ENCODE results near the gene AMELX.

Gene AMELX

GRCh38 chrX:11309220-11309619 is 16.0 kb downstream of the AMELX start:
- DNase-seq (ENCODE audit: low read depth, low spot score) = no peak

- no peak for DNase-seq (ENCODE audit: low read depth, low spot score)
These were observed 18.5 kb downstream of the AMELX start for GRCh38 chrX:11311706-11312105.

GRCh38 chrX:11319806-11320520 is 26.8 kb downstream of the AMELX start:
- no peak for DNase-seq (ENCODE audit: low read depth, low spot score)

- no peak for DNase-seq (ENCODE audit: low read depth, low spot score)
These were observed 28.8 kb downstream of the AMELX start for GRCh38 chrX:11321986-11322385.

- no peak for DNase-seq (ENCODE audit: low read depth, low spot score)
These were observed 34.9 kb downstream of the AMELX start for GRCh38 chrX:11328134-11328533.

GRCh38 chrX:11329021-11329420 is 35.8 kb downstream of the AMELX start:
- no peak for DNase-seq (ENCODE audit: low read depth, low spot score)

GRCh38 chrX:11331788-11332187 is 38.6 kb downstream of the AMELX start:
- no peak for DNase-seq (ENCODE audit: low read depth, low spot score)

- no peak for DNase-seq (ENCODE audit: low read depth, low spot score)
These were observed 41.0 kb downstream of the AMELX start for GRCh38 chrX:11334165-11334564.

- DNase-seq (ENCODE audit: low read depth, low spot score) = no peak
These were observed 43.0 kb downstream of the AMELX start for GRCh38 chrX:11336201-11336600.

- no peak for DNase-seq (ENCODE audit: low read depth, low spot score)
These were observed 44.2 kb downstream of the AMELX start for GRCh38 chrX:11337292-11338009.

- DNase-seq (ENCODE audit: low read depth, low spot score) = no peak
These were observed 48.3 kb downstream of the AMELX start for GRCh38 chrX:11341274-11342201.

GRCh38 chrX:11342673-11343072 is 49.5 kb downstream of the AMELX start:
- DNase-seq (ENCODE audit: low read depth, low spot score) = no peak

GRCh38 chrX:11346121-11346682 is 53.0 kb downstream of the AMELX start:
- DNase-seq (ENCODE audit: low read depth, low spot score) = no peak

GRCh38 chrX:11347300-11347699 is 54.1 kb downstream of the AMELX start:
- DNase-seq (ENCODE audit: low read depth, low spot score) = no peak

GRCh38 chrX:11349020-11349419 is 55.8 kb downstream of the AMELX start:
- DNase-seq (ENCODE audit: low read depth, low spot score) = no peak

- DNase-seq (ENCODE audit: low read depth, low spot score) = no peak
These were observed 56.6 kb downstream of the AMELX start for GRCh38 chrX:11349661-11350337.
